Peyer's patch (tissue), 4 donors: Measurements from ENCODE around the gene FOCAD.

ENCODE experiments used
- POLR2A ChIP-seq, 2 donors: fragments of 450-650 bp; IDR thresholded peaks; one replicate each; pipeline ENCODE4 v1.5.1; 2017; ENCODE audit warnings: antibody characterized with exemption in 2 of 2, mild to moderate bottlenecking in 2 of 2, moderate library complexity in 2 of 2
- TF ChIP-seq, protein P1 (sequence below), 6 experiments: fragments of 450-650 bp in 4 of 6; fragments of 200-600 bp in 2 of 6; sonication (generic) in 1 of 6; IDR thresholded peaks; one replicate each; pipeline ENCODE4 v1.5.1; 2017 to 2019; ENCODE audit warnings: antibody characterized with exemption in 6 of 6, mild to moderate bottlenecking in 3 of 6, moderate library complexity in 1 of 6

DNA sequence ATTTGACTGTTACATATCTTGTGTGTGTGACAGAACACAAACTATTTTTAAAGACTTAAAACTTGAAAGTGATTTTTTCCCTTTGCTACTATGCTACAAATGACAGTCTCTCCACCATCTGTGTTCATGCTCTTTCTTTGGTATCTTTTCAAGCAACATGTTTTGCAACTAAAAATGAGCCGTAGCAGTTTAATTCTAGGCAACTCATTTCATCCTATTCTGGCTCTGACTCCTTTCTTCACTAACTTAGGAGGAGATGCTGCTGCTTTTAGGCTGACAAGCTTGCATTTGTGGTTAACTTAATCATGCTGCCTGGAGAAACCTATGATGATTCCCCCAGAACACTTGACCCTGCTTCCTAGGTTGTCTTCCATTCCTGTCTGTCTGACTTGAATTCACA is 246.8 kb downstream of the FOCAD start:
- TF ChIP-seq POLR2A (IDR thresholded peaks at IDR 0.05) = no peak
- TF ChIP-seq, protein P1, sequence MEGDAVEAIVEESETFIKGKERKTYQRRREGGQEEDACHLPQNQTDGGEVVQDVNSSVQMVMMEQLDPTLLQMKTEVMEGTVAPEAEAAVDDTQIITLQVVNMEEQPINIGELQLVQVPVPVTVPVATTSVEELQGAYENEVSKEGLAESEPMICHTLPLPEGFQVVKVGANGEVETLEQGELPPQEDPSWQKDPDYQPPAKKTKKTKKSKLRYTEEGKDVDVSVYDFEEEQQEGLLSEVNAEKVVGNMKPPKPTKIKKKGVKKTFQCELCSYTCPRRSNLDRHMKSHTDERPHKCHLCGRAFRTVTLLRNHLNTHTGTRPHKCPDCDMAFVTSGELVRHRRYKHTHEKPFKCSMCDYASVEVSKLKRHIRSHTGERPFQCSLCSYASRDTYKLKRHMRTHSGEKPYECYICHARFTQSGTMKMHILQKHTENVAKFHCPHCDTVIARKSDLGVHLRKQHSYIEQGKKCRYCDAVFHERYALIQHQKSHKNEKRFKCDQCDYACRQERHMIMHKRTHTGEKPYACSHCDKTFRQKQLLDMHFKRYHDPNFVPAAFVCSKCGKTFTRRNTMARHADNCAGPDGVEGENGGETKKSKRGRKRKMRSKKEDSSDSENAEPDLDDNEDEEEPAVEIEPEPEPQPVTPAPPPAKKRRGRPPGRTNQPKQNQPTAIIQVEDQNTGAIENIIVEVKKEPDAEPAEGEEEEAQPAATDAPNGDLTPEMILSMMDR (IDR thresholded peaks at IDR 0.05) = no peak
